Measurements from ENCODE around the gene GHSR.

Gene GHSR

DNA sequence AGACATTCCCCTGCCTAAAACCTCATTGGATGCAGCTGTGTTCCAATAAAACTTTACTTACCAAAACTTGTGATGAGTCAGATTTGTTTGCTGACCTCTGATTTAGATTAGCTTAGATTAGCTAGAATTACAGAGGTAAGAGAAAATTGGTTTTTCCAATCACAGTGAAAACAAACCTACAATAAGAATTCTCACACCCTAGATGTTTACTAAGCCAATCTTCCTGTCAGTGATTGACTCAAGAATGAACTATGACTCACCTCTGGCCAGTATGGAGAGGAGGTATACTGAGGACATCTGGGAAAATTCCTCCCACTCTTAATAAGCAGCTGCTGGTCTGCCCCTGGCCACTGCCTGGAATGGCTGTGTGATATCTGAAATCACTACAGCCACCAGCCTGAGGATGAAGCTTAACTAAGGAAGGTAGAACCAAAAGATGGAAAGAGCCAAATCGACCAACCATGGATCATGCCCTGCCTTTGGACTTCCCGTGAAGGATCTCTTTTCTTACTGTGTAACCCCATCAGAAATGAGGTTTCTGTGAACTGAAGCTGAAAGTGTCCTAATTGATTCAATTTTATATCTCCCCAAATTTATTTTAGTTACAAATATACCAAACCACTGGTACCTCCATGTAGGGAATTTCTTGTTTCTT is 19.0 kb upstream of the GHSR start:
- Histone ChIP-seq H3K4me3 (ENCODE audit: low read length in 2 of 2) (no peak overlapping the region), H4K91ac (ENCODE audit: low read depth, low read length, poor library complexity) (no peak overlapping the region), H3K14ac (ENCODE audit: low read length) (no peak overlapping the region), H3K4me1 (ENCODE audit: control insufficient read depth in 2 of 2, insufficient read depth in 1 of 2, low read depth in 1 of 2, low read length in 2 of 2) (no peaks in the 10 kb centered on the region), H2BK120ac (ENCODE audit: low read depth, low read length) (no peak overlapping the region), H3K9ac (ENCODE audit: low read depth, low read length, poor library complexity) (no peak overlapping the region), H3K9me3 (replicated peaks in 1 of 2; ENCODE audit: control insufficient read depth in 2 of 2, insufficient read depth in 1 of 2, low read depth in 1 of 2, low read length in 2 of 2) (no peaks in the 10 kb centered on the region), H2BK5ac (ENCODE audit: low read length) (no peak overlapping the region), H2AK5ac (ENCODE audit: low read depth, low read length) (no peak overlapping the region), H3K18ac (ENCODE audit: low read length) (no peak overlapping the region), H3K36me3 (replicated peaks in 1 of 2; ENCODE audit: control insufficient read depth in 2 of 2, insufficient read depth in 2 of 2, low read length in 2 of 2) (no peaks in the 10 kb centered on the region), H3K27me3 (ENCODE audit: control insufficient read depth in 3 of 3, insufficient read depth in 3 of 3, low read depth in 1 of 3, low read length in 3 of 3) (peaks cover 0 to 9% (median 0%) of the 10 kb centered on the region in 3 experiments), H3K23ac (ENCODE audit: low read depth, low read length, poor library complexity) (no peak overlapping the region), H4K8ac (ENCODE audit: low read depth, low read length) (no peak overlapping the region), H2AFZ (ENCODE audit: low read length) (no peak overlapping the region), H2BK15ac (ENCODE audit: low read length) (no peak overlapping the region), H3K4ac (ENCODE audit: low read length) (no peak overlapping the region), H2BK12ac (ENCODE audit: low read length) (no peak overlapping the region), H3K27ac (replicated peaks; ENCODE audit: low read length) (no peak overlapping the region), H3K4me2 (ENCODE audit: insufficient read depth, low read length, poor library complexity, severe bottlenecking) (no peak overlapping the region), H3K79me1 (ENCODE audit: low read depth, low read length) (no peaks in the 10 kb centered on the region)
- no CpG with 5 or more reads among the region's 2 CpGs for WGBS, 2 donors (ENCODE audit: extremely low coverage in 2 of 2, insufficient read length in 2 of 2, insufficient replicate concordance in 1 of 2)
- DNase-seq (ENCODE audit: low spot score): no peak

DNA sequence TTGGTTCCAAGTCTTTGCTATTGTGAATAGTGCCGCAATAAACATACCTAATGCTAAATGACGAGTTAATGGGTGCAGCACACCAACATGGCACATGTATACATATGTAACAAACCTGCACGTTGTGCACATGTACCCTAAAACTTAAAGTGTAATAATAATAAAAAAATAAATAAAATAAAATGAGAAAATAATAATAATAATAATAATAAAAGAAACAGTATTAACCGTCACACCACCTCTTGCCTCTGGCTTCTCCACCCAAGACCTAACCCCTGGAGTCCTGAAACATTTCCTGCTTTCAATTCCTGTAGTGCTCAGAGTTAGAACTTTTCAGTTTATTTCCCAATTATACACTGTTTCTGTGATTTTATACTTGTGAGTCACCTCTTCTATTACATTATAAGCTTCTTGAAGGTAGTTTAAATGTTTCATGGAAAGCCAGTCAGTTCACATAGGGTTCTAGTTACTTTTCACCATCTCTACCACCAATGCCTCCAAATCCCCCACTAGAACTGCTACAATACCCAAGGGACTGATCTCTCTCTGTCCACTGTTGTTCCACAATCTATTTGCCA is 18.4 kb upstream of the GHSR start:
- Histone ChIP-seq H3K4me1 (ENCODE audit: control insufficient read depth in 2 of 2, insufficient read depth in 1 of 2, low read depth in 1 of 2, low read length in 2 of 2) (no peaks in the 10 kb centered on the region), H3K18ac (ENCODE audit: low read length) (no peak overlapping the region), H2BK5ac (ENCODE audit: low read length) (no peak overlapping the region), H2AK5ac (ENCODE audit: low read depth, low read length) (no peak overlapping the region), H3K79me1 (ENCODE audit: low read depth, low read length) (no peaks in the 10 kb centered on the region), H2BK12ac (ENCODE audit: low read length) (no peak overlapping the region), H3K4me3 (ENCODE audit: low read length in 2 of 2) (no peak overlapping the region), H3K14ac (ENCODE audit: low read length) (no peak overlapping the region), H3K9ac (ENCODE audit: low read depth, low read length, poor library complexity) (no peak overlapping the region), H4K8ac (ENCODE audit: low read depth, low read length) (no peak overlapping the region), H4K91ac (ENCODE audit: low read depth, low read length, poor library complexity) (no peak overlapping the region), H2BK120ac (ENCODE audit: low read depth, low read length) (no peak overlapping the region), H2BK15ac (ENCODE audit: low read length) (no peak overlapping the region), H3K4ac (ENCODE audit: low read length) (no peak overlapping the region), H3K27me3 (ENCODE audit: control insufficient read depth in 3 of 3, insufficient read depth in 3 of 3, low read depth in 1 of 3, low read length in 3 of 3) (peaks cover 0 to 9% (median 0%) of the 10 kb centered on the region in 3 experiments), H3K23ac (ENCODE audit: low read depth, low read length, poor library complexity) (no peak overlapping the region), H3K4me2 (ENCODE audit: insufficient read depth, low read length, poor library complexity, severe bottlenecking) (no peak overlapping the region), H3K27ac (replicated peaks; ENCODE audit: low read length) (no peak overlapping the region), H3K9me3 (replicated peaks in 1 of 2; ENCODE audit: control insufficient read depth in 2 of 2, insufficient read depth in 1 of 2, low read depth in 1 of 2, low read length in 2 of 2) (no peaks in the 10 kb centered on the region), H3K36me3 (replicated peaks in 1 of 2; ENCODE audit: control insufficient read depth in 2 of 2, insufficient read depth in 2 of 2, low read length in 2 of 2) (no peaks in the 10 kb centered on the region), H2AFZ (ENCODE audit: low read length) (no peak overlapping the region)
- DNase-seq (ENCODE audit: low spot score): no peak
- WGBS, 2 donors (ENCODE audit: extremely low coverage in 2 of 2, insufficient read length in 2 of 2, insufficient replicate concordance in 1 of 2): no CpG with 5 or more reads among the region's 4 CpGs

DNA sequence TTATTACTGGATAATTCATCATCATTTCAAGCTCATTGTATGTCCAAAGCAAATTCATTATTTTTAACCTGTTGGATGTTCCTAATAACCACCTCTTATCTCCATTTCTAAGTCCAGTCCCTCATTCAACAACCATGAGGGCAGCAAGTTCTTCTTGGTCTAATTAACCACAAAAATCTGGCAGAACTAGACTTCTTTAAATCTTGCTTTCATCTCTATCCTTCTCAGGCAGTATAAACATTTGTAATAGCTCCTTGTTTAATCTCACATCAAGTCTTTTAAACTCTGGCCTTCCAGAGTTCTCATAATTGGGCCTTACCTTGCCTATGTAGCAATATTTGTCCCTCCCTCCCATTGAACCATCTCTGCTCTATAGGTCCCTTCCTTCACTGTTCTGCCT is 17.0 kb upstream of the GHSR start:
- Histone ChIP-seq H4K8ac (ENCODE audit: low read depth, low read length) (no peak overlapping the region), H2BK5ac (ENCODE audit: low read length) (no peak overlapping the region), H3K23ac (ENCODE audit: low read depth, low read length, poor library complexity) (no peak overlapping the region), H2BK15ac (ENCODE audit: low read length) (no peak overlapping the region), H3K18ac (ENCODE audit: low read length) (no peak overlapping the region), H3K79me1 (ENCODE audit: low read depth, low read length) (no peaks in the 10 kb centered on the region), H3K4me1 (ENCODE audit: control insufficient read depth in 2 of 2, insufficient read depth in 1 of 2, low read depth in 1 of 2, low read length in 2 of 2) (no peaks in the 10 kb centered on the region), H2BK120ac (ENCODE audit: low read depth, low read length) (no peak overlapping the region), H3K4ac (ENCODE audit: low read length) (no peak overlapping the region), H2AK5ac (ENCODE audit: low read depth, low read length) (no peak overlapping the region), H3K9ac (ENCODE audit: low read depth, low read length, poor library complexity) (no peak overlapping the region), H3K14ac (ENCODE audit: low read length) (no peak overlapping the region), H3K9me3 (replicated peaks in 1 of 2; ENCODE audit: control insufficient read depth in 2 of 2, insufficient read depth in 1 of 2, low read depth in 1 of 2, low read length in 2 of 2) (no peaks in the 10 kb centered on the region), H3K4me2 (ENCODE audit: insufficient read depth, low read length, poor library complexity, severe bottlenecking) (no peak overlapping the region), H3K36me3 (replicated peaks in 1 of 2; ENCODE audit: control insufficient read depth in 2 of 2, insufficient read depth in 2 of 2, low read length in 2 of 2) (no peaks in the 10 kb centered on the region), H2BK12ac (ENCODE audit: low read length) (no peak overlapping the region), H4K91ac (ENCODE audit: low read depth, low read length, poor library complexity) (no peak overlapping the region), H2AFZ (ENCODE audit: low read length) (no peak overlapping the region), H3K4me3 (ENCODE audit: low read length in 2 of 2) (no peak overlapping the region), H3K27me3 (ENCODE audit: control insufficient read depth in 3 of 3, insufficient read depth in 3 of 3, low read depth in 1 of 3, low read length in 3 of 3) (peaks cover 0 to 9% (median 0%) of the 10 kb centered on the region in 3 experiments), H3K27ac (replicated peaks; ENCODE audit: low read length) (no peak overlapping the region)
- no peak for DNase-seq (ENCODE audit: low spot score)

DNA sequence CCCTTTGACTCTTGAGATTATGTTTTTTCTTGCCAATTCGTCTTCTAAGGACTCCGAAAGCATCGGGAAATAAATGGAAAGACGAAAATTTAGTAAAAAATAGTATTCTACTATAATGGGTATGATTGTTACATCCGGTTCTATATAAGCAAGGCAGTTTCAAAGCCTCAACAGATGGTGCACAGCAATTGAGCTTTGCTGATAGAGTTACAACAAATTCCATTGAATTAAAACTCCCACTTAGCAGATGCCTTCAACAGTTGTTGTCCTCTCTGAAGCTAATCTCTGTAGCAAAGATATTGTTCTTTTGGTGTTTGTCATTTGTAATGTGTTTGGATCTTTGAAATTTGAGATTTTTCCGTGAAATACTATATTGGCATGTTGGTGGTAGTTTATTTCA is 16.1 kb upstream of the GHSR start:
- H4K91ac ChIP-seq (ENCODE audit: low read depth, low read length, poor library complexity): no peak overlapping the region
- no peaks in the 10 kb centered on the region for H3K79me1 ChIP-seq (ENCODE audit: low read depth, low read length)
- H3K36me3 ChIP-seq (replicated peaks in 1 of 2; ENCODE audit: control insufficient read depth in 2 of 2, insufficient read depth in 2 of 2, low read length in 2 of 2): no peaks in the 10 kb centered on the region
- no peak for DNase-seq (ENCODE audit: low spot score)
- no peaks in the 10 kb centered on the region for H3K4me1 ChIP-seq (ENCODE audit: control insufficient read depth in 2 of 2, insufficient read depth in 1 of 2, low read depth in 1 of 2, low read length in 2 of 2)
- no CpG with 5 or more reads among the region's 6 CpGs for WGBS, 2 donors (ENCODE audit: extremely low coverage in 2 of 2, insufficient read length in 2 of 2, insufficient replicate concordance in 1 of 2)
- no peak overlapping the region for H4K8ac ChIP-seq (ENCODE audit: low read depth, low read length)
- no peak overlapping the region for H3K9ac ChIP-seq (ENCODE audit: low read depth, low read length, poor library complexity)
- no peak overlapping the region for H3K27ac ChIP-seq (replicated peaks; ENCODE audit: low read length)
- no peak overlapping the region for H2BK15ac ChIP-seq (ENCODE audit: low read length)
- H3K23ac ChIP-seq (ENCODE audit: low read depth, low read length, poor library complexity): no peak overlapping the region
- H3K4ac ChIP-seq (ENCODE audit: low read length): no peak overlapping the region
- no peak overlapping the region for H3K4me2 ChIP-seq (ENCODE audit: insufficient read depth, low read length, poor library complexity, severe bottlenecking)
- H2AFZ ChIP-seq (ENCODE audit: low read length): no peak overlapping the region
- no peak overlapping the region for H2BK120ac ChIP-seq (ENCODE audit: low read depth, low read length)
- no peak overlapping the region for H2AK5ac ChIP-seq (ENCODE audit: low read depth, low read length)
- no peak overlapping the region for H2BK5ac ChIP-seq (ENCODE audit: low read length)
- peaks cover 0 to 10% (median 0%) of the 10 kb centered on the region in 3 experiments for H3K27me3 ChIP-seq (ENCODE audit: control insufficient read depth in 3 of 3, insufficient read depth in 3 of 3, low read depth in 1 of 3, low read length in 3 of 3)
- H3K9me3 ChIP-seq (replicated peaks in 1 of 2; ENCODE audit: control insufficient read depth in 2 of 2, insufficient read depth in 1 of 2, low read depth in 1 of 2, low read length in 2 of 2): no peaks in the 10 kb centered on the region
- no peak overlapping the region for H3K18ac ChIP-seq (ENCODE audit: low read length)
- no peak overlapping the region for H3K14ac ChIP-seq (ENCODE audit: low read length)
- H3K4me3 ChIP-seq (ENCODE audit: low read length in 2 of 2): no peak overlapping the region
- H2BK12ac ChIP-seq (ENCODE audit: low read length): no peak overlapping the region
